IPS-NIHi7 (cell line): ENCODE data around the gene NR2F1.

Source experiments
- DNase-seq: peaks from one replicate; pipeline ENCODE4 v3.0.0; 2012; ENCODE audit warnings: mixed read lengths; ENCODE audit errors: extremely low spot score

Gene NR2F1

GRCh38 chr5:93603793-93604643 lies 21.0 kb downstream of the NR2F1 start:
- no peak for DNase-seq

GRCh38 chr5:93604644-93605515 lies 21.9 kb downstream of the NR2F1 start:
- no peak for DNase-seq

GRCh38 chr5:93606382-93606752 lies 23.3 kb downstream of the NR2F1 start:
- no peak for DNase-seq

GRCh38 chr5:93607367-93608258 lies 24.6 kb downstream of the NR2F1 start:
- DNase-seq = peak; percentile 62

GRCh38 chr5:93608855-93609254 lies 25.8 kb downstream of the NR2F1 start:
- no peak for DNase-seq

- DNase-seq = no peak
These were observed 26.7 kb downstream of the NR2F1 start for GRCh38 chr5:93609762-93610161.

- DNase-seq = no peak
These were observed 27.7 kb downstream of the NR2F1 start for GRCh38 chr5:93610581-93611272.

- no peak for DNase-seq
These were observed 28.4 kb downstream of the NR2F1 start for GRCh38 chr5:93611273-93611975.

- DNase-seq = peak; percentile 29
These were observed 29.2 kb downstream of the NR2F1 start for GRCh38 chr5:93611976-93612854.

- no peak for DNase-seq
These were observed 29.8 kb downstream of the NR2F1 start for GRCh38 chr5:93612855-93613243.

GRCh38 chr5:93616538-93617174 lies 33.6 kb downstream of the NR2F1 start:
- no peak for DNase-seq

GRCh38 chr5:93620487-93621326 lies 37.7 kb downstream of the NR2F1 start:
- DNase-seq = peak; percentile 80

GRCh38 chr5:93621327-93621798 lies 38.3 kb downstream of the NR2F1 start:
- DNase-seq = no peak

GRCh38 chr5:93622240-93622885 lies 39.3 kb downstream of the NR2F1 start:
- DNase-seq = no peak

GRCh38 chr5:93623153-93623552 lies 40.1 kb downstream of the NR2F1 start:
- DNase-seq = no peak

GRCh38 chr5:93626801-93627200 lies 43.8 kb downstream of the NR2F1 start:
- no peak for DNase-seq

GRCh38 chr5:93632327-93632726 lies 49.3 kb downstream of the NR2F1 start:
- DNase-seq = no peak
